Endothelial cell of umbilical vein (primary cell): ENCODE results near the gene PDE4C. TPM values are rescaled to one million over a fixed set of nuclear protein-coding genes. Genes with fewer than 3 reads are reported as not detected.

Experiments
- BruUV-seq: library from RNA; stranded (reverse); fragments of 400-500 nt; replicated peaks from 2 replicates; lab custom pipeline; 2021; lab: Mats Ljungman, UMichigan
- CTCF ChIA-PET: fragments of 300-600, 350-600 bp; sonication (Branson Sonifier 250); formaldehyde crosslinking; loops from one replicate; lab custom pipeline; 2021; ENCODE audit warnings: antibody characterized with exemption, inconsistent platforms; lab: Charles Lee
- POLR2A ChIA-PET: fragments of 300-600, 350-600 bp; sonication (Branson Sonifier 250); formaldehyde crosslinking; loops from one replicate; lab custom pipeline; 2021; ENCODE audit warnings: antibody characterized with exemption, inconsistent platforms; lab: Charles Lee
- DNase-seq: peaks from one replicate; pipeline ENCODE4 v3.0.0-alpha.2; 2011; ENCODE audit warnings: low read depth, low spot score
- FAIRE-seq: peaks from 2 replicates; lab custom pipeline; 2011; peaks lifted over from hg19 to GRCh38; lab: Jason Lieb, UNC
- H2AFZ ChIP-seq: 2 replicates; pipeline ENCODE4 v1.6.0; 2012; ENCODE audit warnings: low read depth, low read length, control low read depth, inconsistent platforms
- H3K27ac ChIP-seq: 2 replicates; pipeline ENCODE4 v1.5.1; 2011; ENCODE audit warnings: low read depth, mild to moderate bottlenecking, control low read depth, low read length, moderate library complexity; ENCODE audit not compliant: insufficient read depth
- H3K27me3 ChIP-seq, 2 experiments: 2 replicates each; pipeline versions ENCODE4 v1.6.0 to v1.6.1; 2011; ENCODE audit warnings: low read length in 2 of 2, mixed read lengths in 1 of 2; ENCODE audit not compliant: control insufficient read depth in 2 of 2, insufficient read depth in 2 of 2
- H3K36me3 ChIP-seq, 2 experiments: 2 replicates in 1 of 2; 3 replicates in 1 of 2; pipeline ENCODE4 v1.5.1; 2011; ENCODE audit warnings: low read length in 2 of 2, mild to moderate bottlenecking in 1 of 2, moderate library complexity in 1 of 2; ENCODE audit not compliant: control insufficient read depth in 2 of 2, insufficient read depth in 2 of 2; ENCODE audit errors: extremely low read depth in 1 of 2
- H3K4me1 ChIP-seq: 3 replicates; pipeline ENCODE4 v1.5.1; 2011; ENCODE audit warnings: mild to moderate bottlenecking, low read length; ENCODE audit not compliant: control insufficient read depth, insufficient read depth; ENCODE audit errors: extremely low read depth
- H3K4me2 ChIP-seq: 2 replicates; pipeline ENCODE4 v1.6.1; 2011; ENCODE audit warnings: low read length, control low read depth, mixed read lengths; ENCODE audit not compliant: insufficient read depth
- H3K4me3 ChIP-seq, 3 experiments: fragments of 200-600 bp in 1 of 3; sonication (generic), shearing (Covaris generic) in 1 of 3; replicated peaks in 1 of 3; 2 replicates each; pipeline ENCODE4 v1.5.1; 2011 to 2016; ENCODE audit warnings: control low read depth in 3 of 3, low read length in 3 of 3, mild to moderate bottlenecking in 2 of 3, inconsistent platforms in 1 of 3, low read depth in 1 of 3, moderate library complexity in 1 of 3; ENCODE audit not compliant: insufficient read depth in 1 of 3
- H3K79me2 ChIP-seq: 2 replicates; pipeline ENCODE4 v1.6.0; 2012; ENCODE audit warnings: low read length, inconsistent platforms; ENCODE audit not compliant: control insufficient read depth, insufficient read depth
- H3K9ac ChIP-seq: replicated peaks from 2 replicates; pipeline ENCODE3; 2011; ENCODE audit warnings: low read length, control low read depth; ENCODE audit not compliant: insufficient read depth; ENCODE audit errors: extremely low read depth
- H3K9me1 ChIP-seq: replicated peaks from 3 replicates; pipeline ENCODE4 v1.6.0; 2011; ENCODE audit warnings: mild to moderate bottlenecking, low read length; ENCODE audit not compliant: control insufficient read depth, insufficient read depth; ENCODE audit errors: extremely low read depth
- H3K9me3 ChIP-seq: replicated peaks from 2 replicates; pipeline ENCODE4 v1.5.1; 2012; ENCODE audit warnings: low read length, inconsistent platforms; ENCODE audit not compliant: control insufficient read depth, insufficient read depth
- H4K20me1 ChIP-seq: replicated peaks from 2 replicates; pipeline ENCODE3; 2011; ENCODE audit warnings: mild to moderate bottlenecking, low read length; ENCODE audit not compliant: control insufficient read depth, insufficient read depth; ENCODE audit errors: extremely low read depth
- EZH2 ChIP-seq: IDR thresholded peaks from 2 replicates; pipeline ENCODE4 v1.6.1; 2012; ENCODE audit warnings: borderline replicate concordance, low read depth, mild to moderate bottlenecking, moderate library complexity, low read length, inconsistent platforms; ENCODE audit not compliant: severe bottlenecking
- FOS ChIP-seq: IDR thresholded peaks from 2 replicates; pipeline ENCODE4 v1.6.1; 2011; ENCODE audit warnings: mild to moderate bottlenecking, low read length, moderate library complexity, borderline replicate concordance; ENCODE audit not compliant: insufficient read depth
- GATA2 ChIP-seq: IDR thresholded peaks from 2 replicates; pipeline ENCODE4 v1.7.0; 2011; ENCODE audit warnings: low read depth, mild to moderate bottlenecking, moderate library complexity, mixed read lengths, low read length; ENCODE audit not compliant: insufficient read length, insufficient read depth
- JUN ChIP-seq: IDR thresholded peaks from 2 replicates; pipeline ENCODE4 v1.6.1; 2011; ENCODE audit warnings: borderline replicate concordance, low read depth; ENCODE audit not compliant: insufficient read length, insufficient read depth
- MAX ChIP-seq: IDR thresholded peaks from 2 replicates; pipeline ENCODE4 v1.6.1; 2011; ENCODE audit not compliant: insufficient read depth, insufficient read length
- MYC ChIP-seq: IDR thresholded peaks from one replicate; pipeline ENCODE4 v1.6.1; 2011; ENCODE audit warnings: mild to moderate bottlenecking, low read depth, low read length
- POLR2AphosphoS5 ChIP-seq: IDR thresholded peaks from 2 replicates; pipeline ENCODE4 v1.6.1; 2012; ENCODE audit warnings: low read depth, mild to moderate bottlenecking, control low read depth, low read length, moderate library complexity; ENCODE audit not compliant: insufficient read depth
- dilution Hi-C: fragments of 300-500 bp; cut with MboI; formaldehyde crosslinking; loops from one replicate; pipeline ENCODE4 v1.15.0; 2019; ENCODE audit warnings: low sequenced_read_pairs; ENCODE audit not compliant: extremely low pct_ligation_motif_present
- intact Hi-C: fragments of 100-400 bp; cut with micrococcal nuclease; formaldehyde crosslinking; loops from one replicate; pipeline ENCODE4 v1.10.0; 2022
- polyA plus RNA-seq, 4 experiments: library from polyadenylated mRNA; depleted of rRNA in 3 of 4; stranded (reverse) in 3 of 4; unstranded in 1 of 4; fragments of >200 nt; gene quantifications; 2 replicates each; pipeline versions ENCODE4 v1.2.1 to v1.2.3, GENCODE V29; 2011 to 2012; ENCODE audit warnings: missing spikeins in 1 of 4
- total RNA-seq: library from RNA; stranded (reverse); gene quantifications from 2 replicates; pipeline ENCODE4 v1.2.3, GENCODE V29; 2021

PDE4C gene
- total and polyA plus RNA-seq, 2 donors (not counting 3 experiments of a cell fraction or from before 2014, with no cell fraction given), result 0.29 to 0.97 TPM

DNA sequence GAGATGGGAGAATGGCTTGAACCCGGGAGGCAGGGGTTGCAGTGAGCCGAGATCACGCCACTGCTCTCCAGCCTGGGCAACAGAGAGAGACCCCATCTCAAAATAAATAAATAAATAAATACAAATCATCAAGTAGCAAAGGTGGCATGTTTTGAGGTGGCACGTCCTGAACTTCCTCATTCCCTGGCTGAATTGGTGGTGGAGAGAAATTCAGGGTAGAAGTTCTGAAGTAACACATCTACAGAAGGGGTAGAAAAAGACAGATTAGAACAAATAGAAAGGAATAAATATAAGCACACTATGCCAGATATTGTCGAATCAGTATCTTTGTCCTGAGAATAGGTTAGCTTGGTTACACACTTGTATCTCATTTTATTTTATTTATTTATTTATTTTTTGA lies 46.3 kb downstream of the PDE4C start:
- Histone ChIP-seq H3K27ac (no peak overlapping the region), H3K79me2 (no peaks in the 10 kb centered on the region), H3K27me3 (peaks cover 0 to 2% of the 10 kb centered on the region in 2 experiments), H2AFZ (no peak overlapping the region), H4K20me1 (no peaks in the 10 kb centered on the region), H3K4me1 (no peaks in the 10 kb centered on the region), H3K4me3 (no peak overlapping the region), H3K4me2 (no peak overlapping the region), H3K36me3 (no peaks in the 10 kb centered on the region), H3K9ac (no peak overlapping the region), H3K9me1 (no peaks in the 10 kb centered on the region), H3K9me3 (no peaks in the 10 kb centered on the region)
- no peak for TF ChIP-seq JUN
- no peak for TF ChIP-seq POLR2AphosphoS5
- TF ChIP-seq EZH2, result no peak
- TF ChIP-seq FOS, result no peak
- no peak for TF ChIP-seq MYC
- no peak for TF ChIP-seq MAX
- no peak for TF ChIP-seq GATA2
- POLR2A ChIA-PET, result interaction anchor here (0.6 kb wide), 1 partner anchor 102 kb away, joined by 3 read pairs; no protein-coding TSS in a partner anchor
- no peak for FAIRE-seq
- BruUV-seq, result no TSS peak
- intact Hi-C loops (no loop called here), dilution Hi-C loops (no loop called here)
- CTCF ChIA-PET, result interaction anchor here (0.8 to 1.0 kb wide), 3 partner anchors 53 to 72 kb away, joined by 3 read pairs; no protein-coding TSS in a partner anchor
- DNase-seq, result no peak
